T-helper 2 cell treated with Interferon-gamma antibody and Interleukin-4, amounts not matched to agents 100 ng/mL and 5 ng/mL, for 36 hours (primary cell): ENCODE results near the gene RALB. TPM values are rescaled to one million over a fixed set of nuclear protein-coding genes. Genes with fewer than 3 reads are reported as not detected.
"Not testable (repeated sequence)": the region's sequence is repeated elsewhere in the genome, so short reads cannot be mapped to it uniquely, and the experiment has no call there.

Source experiments
- intact Hi-C: fragments of 100-400 bp; cut with micrococcal nuclease; formaldehyde crosslinking; loops from one replicate; pipeline ENCODE4 v1.15.1; 2023
- total RNA-seq: library from RNA; stranded (reverse); gene quantifications from 2 replicates; pipeline ENCODE4 v1.2.3, GENCODE V29; 2022

Gene RALB
- total RNA-seq, 1 donor from 2014 or later = 64.4 TPM

- intact Hi-C loops = no loop called here
Measured at GRCh38 chr2:120240901-120241429, 11.7 kb upstream of the RALB start.

GRCh38 chr2:120241684-120242083 lies 11.0 kb upstream of the RALB start:
- intact Hi-C loops = no loop called here

GRCh38 chr2:120243211-120243610 lies 9.4 kb upstream of the RALB start:
- intact Hi-C loops = no loop called here

GRCh38 chr2:120243875-120244553 lies 8.6 kb upstream of the RALB start:
- intact Hi-C loops = no loop called here

- intact Hi-C loops = no loop called here
Measured at GRCh38 chr2:120244656-120245519, 7.8 kb upstream of the RALB start.

- intact Hi-C loops = no loop called here
Measured at GRCh38 chr2:120245520-120246332, 6.9 kb upstream of the RALB start.

GRCh38 chr2:120246546-120247300 lies 5.9 kb upstream of the RALB start:
- intact Hi-C loops = no loop called here

GRCh38 chr2:120247851-120248250 lies 4.8 kb upstream of the RALB start:
- intact Hi-C loops = no loop called here

GRCh38 chr2:120250640-120251039 lies 2.0 kb upstream of the RALB start:
- intact Hi-C loops = no loop called here

GRCh38 chr2:120251078-120251477 lies 1.6 kb upstream of the RALB start:
- intact Hi-C loops = no loop called here

- intact Hi-C loops = loop anchor here (1.0 to 2.0 kb wide), 8 partner anchors 20 to 573 kb away; partner anchors contain the start of genes PTPN4, TMEM177 and TMEM185B
Measured at GRCh38 chr2:120251880-120252224, 800 bp upstream of the RALB start.

GRCh38 chr2:120253021-120253882 lies 600 bp downstream of the RALB start:
- intact Hi-C loops = loop anchor here (1.0 to 2.0 kb wide), 2 partner anchors 8 to 60 kb away; no protein-coding TSS in a partner anchor

- intact Hi-C loops = no loop called here
Measured at GRCh38 chr2:120254178-120254577, 1.5 kb downstream of the RALB start.

GRCh38 chr2:120255071-120255470 lies 2.4 kb downstream of the RALB start:
- intact Hi-C loops = no loop called here

GRCh38 chr2:120255986-120256650 lies 3.5 kb downstream of the RALB start:
- intact Hi-C loops = loop anchor here (2.0 kb wide), 1 partner anchor 17 kb away; no protein-coding TSS in a partner anchor

GRCh38 chr2:120256651-120257000 lies 4.0 kb downstream of the RALB start:
- intact Hi-C loops = loop anchor here (2.0 kb wide), 1 partner anchor 16 kb away; no protein-coding TSS in a partner anchor

- intact Hi-C loops = loop anchor here (2.0 kb wide), 1 partner anchor 15 kb away; no protein-coding TSS in a partner anchor
Measured at GRCh38 chr2:120257522-120257921, 4.9 kb downstream of the RALB start.

- intact Hi-C loops = no loop called here
Measured at GRCh38 chr2:120258196-120258595, 5.5 kb downstream of the RALB start.

- intact Hi-C loops = not testable (repeated sequence)
Measured at GRCh38 chr2:120259939-120260338, 7.3 kb downstream of the RALB start.
